WTC11 (cell line): ENCODE data around the gene LIMCH1.

Experiments used
- CREB1 ChIP-seq: sonication (generic); formaldehyde crosslinking; IDR thresholded peaks from 2 replicates; pipeline ENCODE4 v1.8.0; 2023; ENCODE audit warnings: mild to moderate bottlenecking, missing genetic modification reagents
- TF ChIP-seq, protein P1 (sequence below): fragments of 200-600 bp; IDR thresholded peaks from 2 replicates; pipeline ENCODE4 v1.8.0; 2022; ENCODE audit warnings: antibody characterized with exemption

DNA sequence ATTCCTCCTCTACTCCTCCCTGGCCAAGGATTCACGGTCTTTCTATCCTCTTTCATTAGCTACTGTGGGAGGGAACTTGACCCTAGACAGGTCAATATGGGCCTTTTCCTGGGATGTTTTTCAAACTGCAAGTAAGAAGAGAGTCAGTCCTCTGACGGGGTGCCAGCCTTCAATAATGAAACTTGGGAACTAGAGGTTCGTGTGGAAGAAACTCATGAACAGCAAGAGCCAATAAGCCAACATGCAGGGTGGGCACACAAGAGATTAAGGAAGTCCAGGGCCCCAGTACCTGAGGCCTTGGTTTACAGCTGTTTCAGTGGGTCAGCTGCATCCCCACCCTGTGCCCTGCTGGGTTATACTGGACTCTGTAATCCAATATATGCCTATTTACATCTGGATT, 49.3 kb downstream of the LIMCH1 start:
- TF ChIP-seq CREB1 (CRISPR knock-in tag), result no peak
- TF ChIP-seq, protein P1, sequence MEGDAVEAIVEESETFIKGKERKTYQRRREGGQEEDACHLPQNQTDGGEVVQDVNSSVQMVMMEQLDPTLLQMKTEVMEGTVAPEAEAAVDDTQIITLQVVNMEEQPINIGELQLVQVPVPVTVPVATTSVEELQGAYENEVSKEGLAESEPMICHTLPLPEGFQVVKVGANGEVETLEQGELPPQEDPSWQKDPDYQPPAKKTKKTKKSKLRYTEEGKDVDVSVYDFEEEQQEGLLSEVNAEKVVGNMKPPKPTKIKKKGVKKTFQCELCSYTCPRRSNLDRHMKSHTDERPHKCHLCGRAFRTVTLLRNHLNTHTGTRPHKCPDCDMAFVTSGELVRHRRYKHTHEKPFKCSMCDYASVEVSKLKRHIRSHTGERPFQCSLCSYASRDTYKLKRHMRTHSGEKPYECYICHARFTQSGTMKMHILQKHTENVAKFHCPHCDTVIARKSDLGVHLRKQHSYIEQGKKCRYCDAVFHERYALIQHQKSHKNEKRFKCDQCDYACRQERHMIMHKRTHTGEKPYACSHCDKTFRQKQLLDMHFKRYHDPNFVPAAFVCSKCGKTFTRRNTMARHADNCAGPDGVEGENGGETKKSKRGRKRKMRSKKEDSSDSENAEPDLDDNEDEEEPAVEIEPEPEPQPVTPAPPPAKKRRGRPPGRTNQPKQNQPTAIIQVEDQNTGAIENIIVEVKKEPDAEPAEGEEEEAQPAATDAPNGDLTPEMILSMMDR, result no peak
